Hepatocyte (in vitro differentiated cells): ENCODE results near the gene C7orf57.

ENCODE experiments used
- CTCF ChIP-seq: fragments of 200-600 bp; sonication (generic); IDR thresholded peaks from 2 replicates; pipeline ENCODE4 v1.5.1; 2016; ENCODE audit warnings: antibody characterized with exemption, mild to moderate bottlenecking; ENCODE audit not compliant: poor library complexity
- EZH2 ChIP-seq: fragments of 200-600 bp; sonication (generic); IDR thresholded peaks from 2 replicates; pipeline ENCODE4 v1.6.1; 2016; ENCODE audit warnings: antibody characterized with exemption, mild to moderate bottlenecking, borderline replicate concordance

- TF ChIP-seq CTCF (no peak), EZH2 (no peak)
These were observed 60.9 kb downstream of the C7orf57 start for GRCh38 chr7:48096273-48096672.
